GM19467 (cell line): Measurements from ENCODE around the gene PRR23E.

ENCODE experiments used
- ATAC-seq: cut with Tn5 transposase; IDR thresholded peaks from one replicate; pipeline ENCODE4 v1.9.1; 2021; ENCODE audit warnings: mild to moderate bottlenecking, moderate library complexity; ENCODE audit not compliant: unreplicated experiment

The PRR23E gene

GRCh38 chr3:127164615-127165014, 28.3 kb upstream of the PRR23E start:
- no peak for ATAC-seq

- ATAC-seq, result no peak
These were observed 27.9 kb upstream of the PRR23E start for GRCh38 chr3:127165036-127165435.

GRCh38 chr3:127165694-127166485, 27.0 kb upstream of the PRR23E start:
- ATAC-seq, result no peak

GRCh38 chr3:127166501-127167065, 26.3 kb upstream of the PRR23E start:
- no peak for ATAC-seq

GRCh38 chr3:127167315-127168043, 25.5 kb upstream of the PRR23E start:
- no peak for ATAC-seq

- ATAC-seq, result no peak
These were observed 24.7 kb upstream of the PRR23E start for GRCh38 chr3:127168271-127168670.

GRCh38 chr3:127170814-127171213, 22.1 kb upstream of the PRR23E start:
- ATAC-seq, result no peak

- ATAC-seq, result no peak
These were observed 21.6 kb upstream of the PRR23E start for GRCh38 chr3:127171320-127171719.

- ATAC-seq, result no peak
These were observed 21.2 kb upstream of the PRR23E start for GRCh38 chr3:127171721-127172120.

GRCh38 chr3:127172211-127172610, 20.7 kb upstream of the PRR23E start:
- no peak for ATAC-seq

- ATAC-seq, result no peak
These were observed 20.0 kb upstream of the PRR23E start for GRCh38 chr3:127172781-127173515.

- ATAC-seq, result no peak
These were observed 19.3 kb upstream of the PRR23E start for GRCh38 chr3:127173516-127174166.

- no peak for ATAC-seq
These were observed 18.6 kb upstream of the PRR23E start for GRCh38 chr3:127174284-127174683.

- no peak for ATAC-seq
These were observed 18.2 kb upstream of the PRR23E start for GRCh38 chr3:127174715-127175140.

- no peak for ATAC-seq
These were observed 17.7 kb upstream of the PRR23E start for GRCh38 chr3:127175272-127175671.

GRCh38 chr3:127177226-127177625, 15.7 kb upstream of the PRR23E start:
- ATAC-seq, result no peak

GRCh38 chr3:127180859-127181258, 12.1 kb upstream of the PRR23E start:
- no peak for ATAC-seq

GRCh38 chr3:127182431-127182830, 10.5 kb upstream of the PRR23E start:
- no peak for ATAC-seq

- ATAC-seq, result no peak
These were observed 9.8 kb upstream of the PRR23E start for GRCh38 chr3:127182848-127183714.
